Body of pancreas (tissue), 4 donors: ENCODE results near the gene NUP188. TPM values are rescaled to one million over a fixed set of nuclear protein-coding genes. Genes with fewer than 3 reads are reported as not detected.

Experiments
- ATAC-seq: fragments of 150-250 bp; one replicate; pipeline ENCODE4 v1.9.1; 2016
- DNase-seq, 4 donors: peaks; one replicate each; pipeline ENCODE4 v3.0.0-alpha.2; 2019
- H3K27ac ChIP-seq, 4 donors: fragments of 200-600 bp; sonication (generic); 1 replicate in 3 of 4; 2 replicates in 1 of 4; pipeline versions ENCODE4 v1.5.1 to v1.6.1; 2016 to 2019; ENCODE audit warnings: mild to moderate bottlenecking in 1 of 4, mixed read lengths in 1 of 4, moderate library complexity in 1 of 4
- H3K27me3 ChIP-seq, 2 donors: fragments of 200-600 bp; sonication (generic); one replicate each; pipeline ENCODE4 v1.6.0; 2016; ENCODE audit warnings: mild to moderate bottlenecking in 1 of 2
- H3K36me3 ChIP-seq, 2 donors: fragments of 200-600 bp; sonication (generic); replicated peaks in 1 of 2; 2 replicates each; pipeline ENCODE4 v1.5.1; 2016; ENCODE audit warnings: low read depth in 2 of 2; ENCODE audit not compliant: insufficient read depth in 1 of 2
- H3K4me1 ChIP-seq: fragments of 200-600 bp; sonication (generic); one replicate; pipeline ENCODE4 v1.6.0; 2016
- H3K4me3 ChIP-seq, 2 donors: fragments of 200-600 bp; sonication (generic); 1 replicate in 1 of 2; 2 replicates in 1 of 2; pipeline ENCODE4 v1.5.1; 2016 to 2019
- H3K9me3 ChIP-seq, 3 donors: fragments of 200-600 bp; sonication (generic); 1 replicate in 2 of 3; 2 replicates in 1 of 3; pipeline ENCODE4 v1.5.1; 2016
- POLR2A ChIP-seq, 3 donors: fragments of 450-650 bp; IDR thresholded peaks; one replicate each; pipeline ENCODE4 v1.6.1; 2016; ENCODE audit warnings: antibody characterized with exemption in 3 of 3, mild to moderate bottlenecking in 2 of 3
- WGBS, 2 donors: methylation state at CpG; one replicate each; pipeline ENCODE4 v1.1.5; 2017; 5-methylcytosine and 5-hydroxymethylcytosine counted together
- intact Hi-C: fragments of 100-400 bp; cut with DNase I; formaldehyde crosslinking; loops from one replicate; pipeline ENCODE4 v1.15.1; 2023
- total RNA-seq, 2 donors: library from RNA; depleted of rRNA; stranded (reverse); fragments of >200 nt; gene quantifications; one replicate each; pipeline ENCODE4 v1.1.0, GENCODE V29; 2016
- TF ChIP-seq, protein P1 (sequence below), 7 experiments: fragments of 450-650 bp in 4 of 7; fragments of 200-600 bp in 3 of 7; sonication (generic) in 3 of 7; IDR thresholded peaks; one replicate each; pipeline ENCODE4 v1.5.1; 2016 to 2019; ENCODE audit warnings: antibody characterized with exemption in 7 of 7

The NUP188 gene, protein sequence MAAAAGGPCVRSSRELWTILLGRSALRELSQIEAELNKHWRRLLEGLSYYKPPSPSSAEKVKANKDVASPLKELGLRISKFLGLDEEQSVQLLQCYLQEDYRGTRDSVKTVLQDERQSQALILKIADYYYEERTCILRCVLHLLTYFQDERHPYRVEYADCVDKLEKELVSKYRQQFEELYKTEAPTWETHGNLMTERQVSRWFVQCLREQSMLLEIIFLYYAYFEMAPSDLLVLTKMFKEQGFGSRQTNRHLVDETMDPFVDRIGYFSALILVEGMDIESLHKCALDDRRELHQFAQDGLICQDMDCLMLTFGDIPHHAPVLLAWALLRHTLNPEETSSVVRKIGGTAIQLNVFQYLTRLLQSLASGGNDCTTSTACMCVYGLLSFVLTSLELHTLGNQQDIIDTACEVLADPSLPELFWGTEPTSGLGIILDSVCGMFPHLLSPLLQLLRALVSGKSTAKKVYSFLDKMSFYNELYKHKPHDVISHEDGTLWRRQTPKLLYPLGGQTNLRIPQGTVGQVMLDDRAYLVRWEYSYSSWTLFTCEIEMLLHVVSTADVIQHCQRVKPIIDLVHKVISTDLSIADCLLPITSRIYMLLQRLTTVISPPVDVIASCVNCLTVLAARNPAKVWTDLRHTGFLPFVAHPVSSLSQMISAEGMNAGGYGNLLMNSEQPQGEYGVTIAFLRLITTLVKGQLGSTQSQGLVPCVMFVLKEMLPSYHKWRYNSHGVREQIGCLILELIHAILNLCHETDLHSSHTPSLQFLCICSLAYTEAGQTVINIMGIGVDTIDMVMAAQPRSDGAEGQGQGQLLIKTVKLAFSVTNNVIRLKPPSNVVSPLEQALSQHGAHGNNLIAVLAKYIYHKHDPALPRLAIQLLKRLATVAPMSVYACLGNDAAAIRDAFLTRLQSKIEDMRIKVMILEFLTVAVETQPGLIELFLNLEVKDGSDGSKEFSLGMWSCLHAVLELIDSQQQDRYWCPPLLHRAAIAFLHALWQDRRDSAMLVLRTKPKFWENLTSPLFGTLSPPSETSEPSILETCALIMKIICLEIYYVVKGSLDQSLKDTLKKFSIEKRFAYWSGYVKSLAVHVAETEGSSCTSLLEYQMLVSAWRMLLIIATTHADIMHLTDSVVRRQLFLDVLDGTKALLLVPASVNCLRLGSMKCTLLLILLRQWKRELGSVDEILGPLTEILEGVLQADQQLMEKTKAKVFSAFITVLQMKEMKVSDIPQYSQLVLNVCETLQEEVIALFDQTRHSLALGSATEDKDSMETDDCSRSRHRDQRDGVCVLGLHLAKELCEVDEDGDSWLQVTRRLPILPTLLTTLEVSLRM (N-terminal part only)
- 10 to 100 TPM; 15.2 to 18.9 TPM for total RNA-seq

DNA sequence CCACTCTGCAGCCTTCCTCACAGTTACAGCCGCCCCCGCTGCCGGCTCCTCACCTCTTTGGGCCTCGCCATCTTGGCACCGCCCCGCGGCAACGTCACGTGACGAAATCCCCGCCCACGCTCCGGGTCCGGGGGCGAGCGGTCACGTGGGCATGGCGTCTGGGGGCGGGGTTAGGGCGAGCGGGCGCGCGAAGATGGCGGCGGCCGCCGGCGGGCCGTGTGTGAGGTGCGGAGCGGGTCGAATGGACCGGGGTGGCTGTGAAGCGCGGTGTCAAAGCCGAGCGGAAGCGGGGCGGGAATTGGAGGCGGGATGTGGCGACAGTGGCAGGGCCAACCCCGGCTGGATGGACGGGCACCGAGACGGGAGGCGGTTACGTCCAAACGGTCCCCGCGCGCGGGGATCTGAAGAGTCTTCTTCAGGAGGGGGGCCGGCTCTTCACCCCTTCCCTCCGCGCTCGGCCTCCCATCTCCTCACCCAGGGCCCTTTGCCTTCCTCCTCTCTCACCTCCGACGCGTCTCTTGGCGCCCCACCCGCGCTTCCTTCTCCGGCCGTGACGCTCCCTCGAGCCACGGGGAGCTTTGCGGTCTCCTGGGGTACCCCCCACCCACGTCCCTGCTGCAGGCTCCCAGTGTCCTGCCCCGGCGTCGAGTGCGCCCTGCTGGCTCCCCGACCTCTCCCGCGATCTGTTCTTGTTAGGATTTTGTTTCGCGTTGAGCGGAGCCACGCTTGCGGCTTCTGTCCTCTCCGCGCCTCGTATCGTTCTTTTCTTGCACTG is at the start of gene NUP188, which contains the start of gene DOLK:
Gene NUP188, plus strand, starts transcription at position 173 of the 775 bp plus-strand sequence. Its CDS starts 21 bp downstream, at position 194.
Gene DOLK, minus strand, starts transcription at position 77 of the 775 bp plus-strand sequence. CDS start 300 bp downstream, outside the sequence.
- peak; percentile 89 for ATAC-seq
- peak; percentile 80 to 88 (median 85) for TF ChIP-seq POLR2A (IDR thresholded peaks at IDR 0.05)
- TF ChIP-seq, protein P1, sequence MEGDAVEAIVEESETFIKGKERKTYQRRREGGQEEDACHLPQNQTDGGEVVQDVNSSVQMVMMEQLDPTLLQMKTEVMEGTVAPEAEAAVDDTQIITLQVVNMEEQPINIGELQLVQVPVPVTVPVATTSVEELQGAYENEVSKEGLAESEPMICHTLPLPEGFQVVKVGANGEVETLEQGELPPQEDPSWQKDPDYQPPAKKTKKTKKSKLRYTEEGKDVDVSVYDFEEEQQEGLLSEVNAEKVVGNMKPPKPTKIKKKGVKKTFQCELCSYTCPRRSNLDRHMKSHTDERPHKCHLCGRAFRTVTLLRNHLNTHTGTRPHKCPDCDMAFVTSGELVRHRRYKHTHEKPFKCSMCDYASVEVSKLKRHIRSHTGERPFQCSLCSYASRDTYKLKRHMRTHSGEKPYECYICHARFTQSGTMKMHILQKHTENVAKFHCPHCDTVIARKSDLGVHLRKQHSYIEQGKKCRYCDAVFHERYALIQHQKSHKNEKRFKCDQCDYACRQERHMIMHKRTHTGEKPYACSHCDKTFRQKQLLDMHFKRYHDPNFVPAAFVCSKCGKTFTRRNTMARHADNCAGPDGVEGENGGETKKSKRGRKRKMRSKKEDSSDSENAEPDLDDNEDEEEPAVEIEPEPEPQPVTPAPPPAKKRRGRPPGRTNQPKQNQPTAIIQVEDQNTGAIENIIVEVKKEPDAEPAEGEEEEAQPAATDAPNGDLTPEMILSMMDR (IDR thresholded peaks at IDR 0.05) = peak in 1 of 7 experiments; percentile 21
- Histone ChIP-seq H3K27me3 (no peaks in the 10 kb centered on the region), H3K4me3 (peak within 1 kb of the TSS; percentile 47 to 63), H3K4me1 (peaks cover 36% of the 10 kb centered on the region), H3K9me3 (no peaks in the 10 kb centered on the region), H3K36me3 (no peaks in the 10 kb centered on the region), H3K27ac (peak within 1 kb of the TSS; percentile 85 to 89 (median 86))
- peak; percentile 95 to 97 (median 96) for DNase-seq
- intact Hi-C loops = no loop called here
- WGBS, 2 donors = 0% methylated on average over 32 to 85 of the region's 86 CpGs

DNA sequence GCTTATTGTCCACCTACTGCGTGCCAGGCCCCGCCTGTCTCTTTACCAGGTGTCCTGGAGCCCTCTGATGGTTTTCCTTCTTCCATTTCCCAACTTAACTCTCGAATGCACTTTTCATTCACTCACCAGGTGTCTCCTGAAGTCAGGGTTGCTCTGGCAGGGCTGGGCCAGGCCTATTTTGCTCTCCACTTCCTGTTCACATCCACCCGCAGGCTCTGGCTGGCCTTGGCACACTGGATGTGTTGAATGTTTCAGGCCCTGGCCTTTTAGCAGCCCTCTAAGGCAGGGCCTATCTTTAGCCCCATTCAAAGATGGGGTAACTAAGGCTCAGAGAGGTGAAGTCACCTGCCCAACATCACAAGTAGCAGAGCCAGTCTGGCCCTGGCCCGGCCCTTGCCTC is 49.1 kb upstream of the NUP188 start:
- DNase-seq = no peak
- intact Hi-C loops = no loop called here
- Histone ChIP-seq H3K4me1 (peaks cover 12% of the 10 kb centered on the region), H3K27ac (peak overlapping the region in 3 of 4 donors; percentile 17 to 45 (median 26)), H3K36me3 (no peaks in the 10 kb centered on the region), H3K9me3 (no peaks in the 10 kb centered on the region), H3K4me3 (no peak overlapping the region), H3K27me3 (no peaks in the 10 kb centered on the region)
- TF ChIP-seq, protein P1 (IDR thresholded peaks at IDR 0.05) = no peak
- TF ChIP-seq POLR2A (IDR thresholded peaks at IDR 0.05) = no peak
- 76 to 79% methylated on average over 4 to 5 of the region's 5 CpGs for WGBS, 2 donors
- no peak for ATAC-seq

DNA sequence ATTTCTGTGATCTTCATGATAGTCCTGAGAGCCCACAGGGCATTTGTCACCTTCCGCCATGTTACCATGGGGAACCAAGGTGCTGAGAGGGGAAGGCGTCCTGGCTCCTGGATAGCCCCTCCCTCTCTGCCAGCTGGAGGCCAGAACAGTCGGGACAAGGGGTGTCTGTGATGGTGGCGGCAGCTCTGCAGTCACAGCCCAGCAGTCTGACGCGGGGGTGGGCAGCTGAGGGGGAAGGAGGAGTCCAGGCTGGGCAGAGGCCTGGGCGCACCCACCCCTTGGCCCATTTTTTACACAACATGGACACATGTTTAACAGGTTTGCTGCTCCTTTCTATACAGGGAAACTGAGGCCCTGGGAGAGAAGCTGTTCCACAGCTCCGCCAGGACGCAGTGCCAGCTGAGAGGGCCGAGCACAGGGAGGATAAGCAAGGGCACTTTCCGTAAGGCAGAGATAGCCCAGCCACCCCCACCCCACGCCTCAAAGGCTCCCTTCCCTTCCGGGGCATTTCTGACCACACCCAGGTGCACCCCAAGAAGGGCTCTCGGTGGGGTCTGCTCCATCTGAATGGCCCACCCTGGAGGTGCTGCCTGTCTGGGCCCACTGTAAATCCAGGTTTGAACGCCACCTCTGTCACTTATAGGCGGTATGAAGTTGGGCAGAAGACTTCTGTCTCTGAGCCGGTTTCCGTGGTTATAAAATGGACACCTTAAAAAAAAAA is 48.5 kb upstream of the NUP188 start:
- 79 to 83% methylated on average over 5 to 18 of the region's 18 CpGs for WGBS, 2 donors
- ATAC-seq (no peak), DNase-seq (no peak)
- H3K27ac ChIP-seq = peak overlapping the region in 3 of 4 donors; percentile 17 to 45 (median 26)
- H3K27me3 ChIP-seq = no peaks in the 10 kb centered on the region
- peaks cover 12% of the 10 kb centered on the region for H3K4me1 ChIP-seq
- H3K36me3 ChIP-seq = no peaks in the 10 kb centered on the region
- no peaks in the 10 kb centered on the region for H3K9me3 ChIP-seq
- H3K4me3 ChIP-seq = no peak overlapping the region
- intact Hi-C loops = no loop called here
- TF ChIP-seq, protein P1 (IDR thresholded peaks at IDR 0.05) = no peak
- no peak for TF ChIP-seq POLR2A (IDR thresholded peaks at IDR 0.05)
